GM23338 (cell line): ENCODE results near the gene SFRP5.

ENCODE experiments used
- EZH2 ChIP-seq: fragments of 200-600 bp; sonication (generic); IDR thresholded peaks from one replicate; pipeline ENCODE4 v1.8.0; 2017; ENCODE audit warnings: antibody characterized with exemption, mild to moderate bottlenecking, low read depth; ENCODE audit not compliant: unreplicated experiment
- EZH2phosphoT487 ChIP-seq: fragments of 200-600 bp; sonication (generic); IDR thresholded peaks from one replicate; pipeline ENCODE4 v1.8.1; 2018; ENCODE audit warnings: antibody characterized with exemption; ENCODE audit not compliant: unreplicated experiment
- JUNB ChIP-seq: IDR thresholded peaks from one replicate; pipeline ENCODE4 v1.6.1; 2016; ENCODE audit warnings: antibody characterized with exemption; ENCODE audit not compliant: unreplicated experiment
- POLR2AphosphoS5 ChIP-seq: IDR thresholded peaks from 2 replicates; pipeline ENCODE4 v1.6.1; 2016; ENCODE audit warnings: antibody characterized with exemption, low read depth
- STAT1 ChIP-seq: IDR thresholded peaks from one replicate; pipeline ENCODE4 v1.6.1; 2016; ENCODE audit warnings: antibody characterized with exemption; ENCODE audit not compliant: unreplicated experiment
- TF ChIP-seq, protein P1 (sequence below), 2 experiments: fragments of 200-600 bp in 1 of 2; sonication (generic) in 1 of 2; conservative IDR thresholded peaks; 2 replicates each; pipeline versions ENCODE4 v1.5.1 to v1.6.1; 2016 to 2017; ENCODE audit warnings: antibody characterized with exemption in 2 of 2, low read depth in 2 of 2, mild to moderate bottlenecking in 2 of 2, moderate library complexity in 1 of 2
- TF ChIP-seq, protein P2 (sequence below): IDR thresholded peaks from one replicate; pipeline ENCODE4 v1.6.1; 2018; ENCODE audit warnings: antibody characterized with exemption; ENCODE audit not compliant: unreplicated experiment

DNA sequence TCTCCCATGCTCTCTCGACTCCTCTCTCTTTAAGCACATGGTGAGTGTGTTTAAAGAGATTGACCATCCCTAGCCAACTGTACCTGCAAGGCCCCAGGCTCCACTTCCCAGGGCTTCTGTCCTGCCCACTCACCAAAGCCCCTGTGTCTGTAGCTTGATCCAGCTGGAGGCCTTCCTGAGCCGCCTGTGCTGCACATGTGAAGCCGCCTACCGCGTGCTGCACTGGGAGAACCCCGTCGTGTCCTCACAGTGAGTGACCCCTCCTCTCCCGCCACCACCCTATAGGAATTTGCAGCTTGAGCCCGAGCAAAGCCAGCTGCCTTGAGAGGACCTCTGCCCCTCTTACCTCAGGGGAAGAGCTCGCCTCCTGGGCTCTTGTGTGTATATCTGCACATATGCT, 23.7 kb downstream of the SFRP5 start:
- TF ChIP-seq, protein P1, sequence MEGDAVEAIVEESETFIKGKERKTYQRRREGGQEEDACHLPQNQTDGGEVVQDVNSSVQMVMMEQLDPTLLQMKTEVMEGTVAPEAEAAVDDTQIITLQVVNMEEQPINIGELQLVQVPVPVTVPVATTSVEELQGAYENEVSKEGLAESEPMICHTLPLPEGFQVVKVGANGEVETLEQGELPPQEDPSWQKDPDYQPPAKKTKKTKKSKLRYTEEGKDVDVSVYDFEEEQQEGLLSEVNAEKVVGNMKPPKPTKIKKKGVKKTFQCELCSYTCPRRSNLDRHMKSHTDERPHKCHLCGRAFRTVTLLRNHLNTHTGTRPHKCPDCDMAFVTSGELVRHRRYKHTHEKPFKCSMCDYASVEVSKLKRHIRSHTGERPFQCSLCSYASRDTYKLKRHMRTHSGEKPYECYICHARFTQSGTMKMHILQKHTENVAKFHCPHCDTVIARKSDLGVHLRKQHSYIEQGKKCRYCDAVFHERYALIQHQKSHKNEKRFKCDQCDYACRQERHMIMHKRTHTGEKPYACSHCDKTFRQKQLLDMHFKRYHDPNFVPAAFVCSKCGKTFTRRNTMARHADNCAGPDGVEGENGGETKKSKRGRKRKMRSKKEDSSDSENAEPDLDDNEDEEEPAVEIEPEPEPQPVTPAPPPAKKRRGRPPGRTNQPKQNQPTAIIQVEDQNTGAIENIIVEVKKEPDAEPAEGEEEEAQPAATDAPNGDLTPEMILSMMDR (conservative IDR thresholded peaks at IDR 0.05; ENCODE audit: low read depth in 2 of 2): no peak
- no peak for TF ChIP-seq EZH2
- no peak for TF ChIP-seq POLR2AphosphoS5
- TF ChIP-seq, protein P2, sequence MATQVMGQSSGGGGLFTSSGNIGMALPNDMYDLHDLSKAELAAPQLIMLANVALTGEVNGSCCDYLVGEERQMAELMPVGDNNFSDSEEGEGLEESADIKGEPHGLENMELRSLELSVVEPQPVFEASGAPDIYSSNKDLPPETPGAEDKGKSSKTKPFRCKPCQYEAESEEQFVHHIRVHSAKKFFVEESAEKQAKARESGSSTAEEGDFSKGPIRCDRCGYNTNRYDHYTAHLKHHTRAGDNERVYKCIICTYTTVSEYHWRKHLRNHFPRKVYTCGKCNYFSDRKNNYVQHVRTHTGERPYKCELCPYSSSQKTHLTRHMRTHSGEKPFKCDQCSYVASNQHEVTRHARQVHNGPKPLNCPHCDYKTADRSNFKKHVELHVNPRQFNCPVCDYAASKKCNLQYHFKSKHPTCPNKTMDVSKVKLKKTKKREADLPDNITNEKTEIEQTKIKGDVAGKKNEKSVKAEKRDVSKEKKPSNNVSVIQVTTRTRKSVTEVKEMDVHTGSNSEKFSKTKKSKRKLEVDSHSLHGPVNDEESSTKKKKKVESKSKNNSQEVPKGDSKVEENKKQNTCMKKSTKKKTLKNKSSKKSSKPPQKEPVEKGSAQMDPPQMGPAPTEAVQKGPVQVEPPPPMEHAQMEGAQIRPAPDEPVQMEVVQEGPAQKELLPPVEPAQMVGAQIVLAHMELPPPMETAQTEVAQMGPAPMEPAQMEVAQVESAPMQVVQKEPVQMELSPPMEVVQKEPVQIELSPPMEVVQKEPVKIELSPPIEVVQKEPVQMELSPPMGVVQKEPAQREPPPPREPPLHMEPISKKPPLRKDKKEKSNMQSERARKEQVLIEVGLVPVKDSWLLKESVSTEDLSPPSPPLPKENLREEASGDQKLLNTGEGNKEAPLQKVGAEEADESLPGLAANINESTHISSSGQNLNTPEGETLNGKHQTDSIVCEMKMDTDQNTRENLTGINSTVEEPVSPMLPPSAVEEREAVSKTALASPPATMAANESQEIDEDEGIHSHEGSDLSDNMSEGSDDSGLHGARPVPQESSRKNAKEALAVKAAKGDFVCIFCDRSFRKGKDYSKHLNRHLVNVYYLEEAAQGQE: no peak
- TF ChIP-seq EZH2phosphoT487: no peak
- TF ChIP-seq JUNB: no peak
- TF ChIP-seq STAT1: no peak
